K562 (cell line): Measurements from ENCODE around the gene PHLDB1. TPM values are rescaled to one million over a fixed set of nuclear protein-coding genes. Genes with fewer than 3 reads are reported as not detected.

ENCODE experiments used
- CBFA2T3 ChIP-seq: fragments of 450-650 bp; IDR thresholded peaks from 2 replicates; pipeline ENCODE4 v1.6.1; 2017
- CCAR2 ChIP-seq: fragments of 200-400 bp; formaldehyde crosslinking; IDR thresholded peaks from 2 replicates; pipeline ENCODE4 v1.6.1; 2017; ENCODE audit warnings: mild to moderate bottlenecking, low read depth, low read length
- KDM1A ChIP-seq, 2 experiments: fragments of 450-650 bp; IDR thresholded peaks; 2 replicates each; pipeline ENCODE4 v1.6.1; 2016; ENCODE audit warnings: mild to moderate bottlenecking in 2 of 2
- POLR3A ChIP-seq: IDR thresholded peaks from 2 replicates; pipeline ENCODE4 v1.6.1; 2011; ENCODE audit warnings: borderline replicate concordance, mild to moderate bottlenecking, moderate library complexity; ENCODE audit not compliant: insufficient read length, insufficient read depth; ENCODE audit errors: extremely low read depth
- RAD21 ChIP-seq, 2 experiments: fragments of 250-450 bp in 1 of 2; fragments of 450-650 bp in 1 of 2; sonication (Bioruptor Pico) in 1 of 2; formaldehyde crosslinking in 1 of 2; IDR thresholded peaks in 1 of 2; conservative IDR thresholded peaks in 1 of 2; 2 replicates each; pipeline versions ENCODE4 v1.4.0 to v1.8.0; 2020 to 2022; ENCODE audit warnings: mild to moderate bottlenecking in 2 of 2, moderate library complexity in 1 of 2
- TEAD4 ChIP-seq, 2 experiments: sonication (generic) in 1 of 2; formaldehyde crosslinking in 1 of 2; IDR thresholded peaks; 2 replicates each; pipeline versions ENCODE4 v1.6.1 to v1.8.0; 2012 to 2022; ENCODE audit warnings: borderline replicate concordance in 1 of 2, inconsistent platforms in 1 of 2, low read length in 1 of 2, mild to moderate bottlenecking in 1 of 2, missing genetic modification reagents in 1 of 2
- ZBTB1 ChIP-seq: sonication (generic); formaldehyde crosslinking; IDR thresholded peaks from 2 replicates; pipeline ENCODE4 v1.8.1; 2023; ENCODE audit warnings: missing genetic modification reagents, low read depth, mild to moderate bottlenecking, borderline replicate concordance
- ZFX ChIP-seq: sonication (generic); formaldehyde crosslinking; IDR thresholded peaks from 2 replicates; pipeline ENCODE4 v1.8.0; 2022; ENCODE audit warnings: mild to moderate bottlenecking, missing genetic modification reagents, moderate library complexity
- ZNF165 ChIP-seq: fragments of 250-450 bp; sonication (Bioruptor Pico); IDR thresholded peaks from 2 replicates; pipeline ENCODE4 v1.4.0; 2020; ENCODE audit warnings: borderline replicate concordance
- ZNF589 ChIP-seq: fragments of 200-800 bp; sonication (Bioruptor generic); IDR thresholded peaks from 2 replicates; pipeline ENCODE4 v1.6.1; 2016; ENCODE audit warnings: low read depth, missing genetic modification characterization, missing compliant biosample characterization
- polyA plus RNA-seq, 8 experiments: library from polyadenylated mRNA; depleted of rRNA in 4 of 8; stranded (reverse) in 5 of 8; unstranded in 3 of 8; fragments of >200 nt; fragmentation: Nextera tagmentation in 2 of 8; fragmentation: Illumina TruSeq in 1 of 8; extraction: Ambion mirVana in 2 of 8; extraction: Trizol in 1 of 8; gene quantifications; 2 replicates each; pipeline versions ENCODE4 v1.2.1 to v1.2.3, GENCODE V29; 2011 to 2014; ENCODE audit warnings: inconsistent platforms in 1 of 8, missing spikeins in 1 of 8
- total RNA-seq, 7 experiments: library from RNA; depleted of rRNA in 6 of 7; stranded (reverse); fragments of >200 nt in 6 of 7; fragmentation: Illumina TruSeq in 2 of 7; extraction: Trizol in 2 of 7; gene quantifications; 2 replicates each; pipeline versions ENCODE4 v1.2.1 to v1.2.3, GENCODE V29; 2011 to 2021; ENCODE audit warnings: low replicate concordance in 1 of 7
- TF ChIP-seq, protein P1 (sequence below): fragments of 250-450 bp; sonication (Bioruptor Pico); IDR thresholded peaks from 2 replicates; pipeline ENCODE4 v1.9.0; 2021; ENCODE audit warnings: mild to moderate bottlenecking, inconsistent platforms
- TF ChIP-seq, protein P2 (sequence below): fragments of 200-600 bp; sonication (generic); IDR thresholded peaks from one replicate; pipeline ENCODE4 v1.6.1; 2012; ENCODE audit warnings: mild to moderate bottlenecking, low read depth, low read length, inconsistent platforms

The PHLDB1 gene
- total and polyA plus RNA-seq, 9 of the 15 experiments (the other 6 are each of a cell fraction or from before 2014, with no cell fraction given), result 2.0 to 28.7 (median 16.2) TPM

DNA sequence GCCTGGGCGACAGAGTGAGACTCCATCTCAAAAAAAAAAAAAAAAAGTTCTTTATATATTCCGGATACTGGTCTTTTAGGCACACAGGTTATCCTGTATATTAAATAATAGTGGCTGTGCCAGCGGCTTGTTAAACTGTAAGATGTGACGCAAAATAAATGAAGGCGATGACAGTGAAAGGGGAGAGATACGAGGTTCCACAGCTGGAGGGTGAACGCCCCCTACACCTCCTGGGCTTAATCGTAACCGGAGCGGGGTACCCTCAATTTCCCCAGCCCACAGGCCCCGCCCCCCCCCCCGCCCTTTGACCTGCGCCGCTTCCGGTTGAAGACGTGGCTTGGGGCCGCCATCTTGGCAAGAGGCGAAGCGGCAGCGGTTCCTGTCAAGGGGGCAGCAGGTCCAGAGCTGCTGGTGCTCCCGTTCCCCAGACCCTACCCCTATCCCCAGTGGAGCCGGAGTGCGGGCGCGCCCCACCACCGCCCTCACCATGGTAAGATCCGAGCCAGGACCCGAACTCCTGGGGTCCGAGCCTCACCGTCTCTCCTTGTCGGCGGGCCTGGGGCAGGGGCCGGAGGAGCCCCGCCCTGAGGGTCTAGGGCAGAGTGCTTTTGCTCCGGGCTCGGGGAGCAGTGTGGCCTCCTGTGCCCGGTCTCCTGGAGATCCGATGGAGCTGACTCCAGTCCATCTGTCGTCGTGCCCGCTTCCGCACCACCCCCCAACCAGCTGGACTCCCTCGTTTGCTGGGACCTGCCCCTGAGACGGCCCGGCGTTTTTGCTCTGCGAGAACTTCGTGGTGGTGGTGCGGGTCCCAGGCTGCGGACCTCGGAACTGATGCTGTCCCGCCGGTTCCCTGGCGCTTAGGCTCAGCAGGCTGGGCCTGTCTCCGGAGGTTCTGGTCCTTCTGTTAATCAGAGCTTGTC is 35.1 kb upstream of the PHLDB1 start, which contains the start of gene ARCN1 (continued):
- TF ChIP-seq ZNF165 (CRISPR knock-in tag) (no peak), ZNF589 (CRISPR knock-in tag) (0 out of 2 replicates have a peak, but pooled peaks have one; percentile 19), TEAD4 (IDR thresholded peaks at IDR 0.05; ENCODE audit: low read length) (no peak), TEAD4 (CRISPR knock-in tag; IDR thresholded peaks at IDR 0.05; ENCODE audit: borderline replicate concordance) (no peak), ZBTB1 (CRISPR knock-in tag) (peak; percentile 73; the same call in 1 of the 2 replicates), RAD21 (CRISPR knock-in tag; conservative IDR thresholded peaks at IDR 0.05 in 1 of 2, IDR thresholded peaks at IDR 0.05 in 1 of 2) (no peak), CCAR2 (no peak), ZFX (peak; percentile 90), KDM1A (IDR thresholded peaks at IDR 0.05) (no peak), POLR3A (no peak), CBFA2T3 (no peak)
- TF ChIP-seq, protein P1, sequence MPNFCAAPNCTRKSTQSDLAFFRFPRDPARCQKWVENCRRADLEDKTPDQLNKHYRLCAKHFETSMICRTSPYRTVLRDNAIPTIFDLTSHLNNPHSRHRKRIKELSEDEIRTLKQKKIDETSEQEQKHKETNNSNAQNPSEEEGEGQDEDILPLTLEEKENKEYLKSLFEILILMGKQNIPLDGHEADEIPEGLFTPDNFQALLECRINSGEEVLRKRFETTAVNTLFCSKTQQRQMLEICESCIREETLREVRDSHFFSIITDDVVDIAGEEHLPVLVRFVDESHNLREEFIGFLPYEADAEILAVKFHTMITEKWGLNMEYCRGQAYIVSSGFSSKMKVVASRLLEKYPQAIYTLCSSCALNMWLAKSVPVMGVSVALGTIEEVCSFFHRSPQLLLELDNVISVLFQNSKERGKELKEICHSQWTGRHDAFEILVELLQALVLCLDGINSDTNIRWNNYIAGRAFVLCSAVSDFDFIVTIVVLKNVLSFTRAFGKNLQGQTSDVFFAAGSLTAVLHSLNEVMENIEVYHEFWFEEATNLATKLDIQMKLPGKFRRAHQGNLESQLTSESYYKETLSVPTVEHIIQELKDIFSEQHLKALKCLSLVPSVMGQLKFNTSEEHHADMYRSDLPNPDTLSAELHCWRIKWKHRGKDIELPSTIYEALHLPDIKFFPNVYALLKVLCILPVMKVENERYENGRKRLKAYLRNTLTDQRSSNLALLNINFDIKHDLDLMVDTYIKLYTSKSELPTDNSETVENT, result no peak
- TF ChIP-seq, protein P2, sequence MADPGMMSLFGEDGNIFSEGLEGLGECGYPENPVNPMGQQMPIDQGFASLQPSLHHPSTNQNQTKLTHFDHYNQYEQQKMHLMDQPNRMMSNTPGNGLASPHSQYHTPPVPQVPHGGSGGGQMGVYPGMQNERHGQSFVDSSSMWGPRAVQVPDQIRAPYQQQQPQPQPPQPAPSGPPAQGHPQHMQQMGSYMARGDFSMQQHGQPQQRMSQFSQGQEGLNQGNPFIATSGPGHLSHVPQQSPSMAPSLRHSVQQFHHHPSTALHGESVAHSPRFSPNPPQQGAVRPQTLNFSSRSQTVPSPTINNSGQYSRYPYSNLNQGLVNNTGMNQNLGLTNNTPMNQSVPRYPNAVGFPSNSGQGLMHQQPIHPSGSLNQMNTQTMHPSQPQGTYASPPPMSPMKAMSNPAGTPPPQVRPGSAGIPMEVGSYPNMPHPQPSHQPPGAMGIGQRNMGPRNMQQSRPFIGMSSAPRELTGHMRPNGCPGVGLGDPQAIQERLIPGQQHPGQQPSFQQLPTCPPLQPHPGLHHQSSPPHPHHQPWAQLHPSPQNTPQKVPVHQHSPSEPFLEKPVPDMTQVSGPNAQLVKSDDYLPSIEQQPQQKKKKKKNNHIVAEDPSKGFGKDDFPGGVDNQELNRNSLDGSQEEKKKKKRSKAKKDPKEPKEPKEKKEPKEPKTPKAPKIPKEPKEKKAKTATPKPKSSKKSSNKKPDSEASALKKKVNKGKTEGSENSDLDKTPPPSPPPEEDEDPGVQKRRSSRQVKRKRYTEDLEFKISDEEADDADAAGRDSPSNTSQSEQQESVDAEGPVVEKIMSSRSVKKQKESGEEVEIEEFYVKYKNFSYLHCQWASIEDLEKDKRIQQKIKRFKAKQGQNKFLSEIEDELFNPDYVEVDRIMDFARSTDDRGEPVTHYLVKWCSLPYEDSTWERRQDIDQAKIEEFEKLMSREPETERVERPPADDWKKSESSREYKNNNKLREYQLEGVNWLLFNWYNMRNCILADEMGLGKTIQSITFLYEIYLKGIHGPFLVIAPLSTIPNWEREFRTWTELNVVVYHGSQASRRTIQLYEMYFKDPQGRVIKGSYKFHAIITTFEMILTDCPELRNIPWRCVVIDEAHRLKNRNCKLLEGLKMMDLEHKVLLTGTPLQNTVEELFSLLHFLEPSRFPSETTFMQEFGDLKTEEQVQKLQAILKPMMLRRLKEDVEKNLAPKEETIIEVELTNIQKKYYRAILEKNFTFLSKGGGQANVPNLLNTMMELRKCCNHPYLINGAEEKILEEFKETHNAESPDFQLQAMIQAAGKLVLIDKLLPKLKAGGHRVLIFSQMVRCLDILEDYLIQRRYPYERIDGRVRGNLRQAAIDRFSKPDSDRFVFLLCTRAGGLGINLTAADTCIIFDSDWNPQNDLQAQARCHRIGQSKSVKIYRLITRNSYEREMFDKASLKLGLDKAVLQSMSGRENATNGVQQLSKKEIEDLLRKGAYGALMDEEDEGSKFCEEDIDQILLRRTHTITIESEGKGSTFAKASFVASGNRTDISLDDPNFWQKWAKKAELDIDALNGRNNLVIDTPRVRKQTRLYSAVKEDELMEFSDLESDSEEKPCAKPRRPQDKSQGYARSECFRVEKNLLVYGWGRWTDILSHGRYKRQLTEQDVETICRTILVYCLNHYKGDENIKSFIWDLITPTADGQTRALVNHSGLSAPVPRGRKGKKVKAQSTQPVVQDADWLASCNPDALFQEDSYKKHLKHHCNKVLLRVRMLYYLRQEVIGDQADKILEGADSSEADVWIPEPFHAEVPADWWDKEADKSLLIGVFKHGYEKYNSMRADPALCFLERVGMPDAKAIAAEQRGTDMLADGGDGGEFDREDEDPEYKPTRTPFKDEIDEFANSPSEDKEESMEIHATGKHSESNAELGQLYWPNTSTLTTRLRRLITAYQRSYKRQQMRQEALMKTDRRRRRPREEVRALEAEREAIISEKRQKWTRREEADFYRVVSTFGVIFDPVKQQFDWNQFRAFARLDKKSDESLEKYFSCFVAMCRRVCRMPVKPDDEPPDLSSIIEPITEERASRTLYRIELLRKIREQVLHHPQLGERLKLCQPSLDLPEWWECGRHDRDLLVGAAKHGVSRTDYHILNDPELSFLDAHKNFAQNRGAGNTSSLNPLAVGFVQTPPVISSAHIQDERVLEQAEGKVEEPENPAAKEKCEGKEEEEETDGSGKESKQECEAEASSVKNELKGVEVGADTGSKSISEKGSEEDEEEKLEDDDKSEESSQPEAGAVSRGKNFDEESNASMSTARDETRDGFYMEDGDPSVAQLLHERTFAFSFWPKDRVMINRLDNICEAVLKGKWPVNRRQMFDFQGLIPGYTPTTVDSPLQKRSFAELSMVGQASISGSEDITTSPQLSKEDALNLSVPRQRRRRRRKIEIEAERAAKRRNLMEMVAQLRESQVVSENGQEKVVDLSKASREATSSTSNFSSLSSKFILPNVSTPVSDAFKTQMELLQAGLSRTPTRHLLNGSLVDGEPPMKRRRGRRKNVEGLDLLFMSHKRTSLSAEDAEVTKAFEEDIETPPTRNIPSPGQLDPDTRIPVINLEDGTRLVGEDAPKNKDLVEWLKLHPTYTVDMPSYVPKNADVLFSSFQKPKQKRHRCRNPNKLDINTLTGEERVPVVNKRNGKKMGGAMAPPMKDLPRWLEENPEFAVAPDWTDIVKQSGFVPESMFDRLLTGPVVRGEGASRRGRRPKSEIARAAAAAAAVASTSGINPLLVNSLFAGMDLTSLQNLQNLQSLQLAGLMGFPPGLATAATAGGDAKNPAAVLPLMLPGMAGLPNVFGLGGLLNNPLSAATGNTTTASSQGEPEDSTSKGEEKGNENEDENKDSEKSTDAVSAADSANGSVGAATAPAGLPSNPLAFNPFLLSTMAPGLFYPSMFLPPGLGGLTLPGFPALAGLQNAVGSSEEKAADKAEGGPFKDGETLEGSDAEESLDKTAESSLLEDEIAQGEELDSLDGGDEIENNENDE, result no peak
